Left renal pelvis (tissue), 4 donors: ENCODE measurements around the gene GPSM1. TPM values are rescaled to one million over a fixed set of nuclear protein-coding genes. Genes with fewer than 3 reads are reported as not detected.

Source experiments
- DNase-seq, 4 donors: peaks; one replicate each; pipeline ENCODE4 v3.0.0-alpha.2; 2013; ENCODE audit warnings: low read depth in 4 of 4, low spot score in 3 of 4
- polyA plus RNA-seq, 4 donors: library from polyadenylated mRNA; unstranded; fragments of 120-200 nt; gene quantifications; one replicate each; pipeline ENCODE4 v1.2.1, GENCODE V29; 2013; ENCODE audit not compliant: insufficient read length in 4 of 4

GPSM1 gene
- polyA plus RNA-seq, 4 donors, result 24.3 to 46.1 (median 29.6) TPM

DNA sequence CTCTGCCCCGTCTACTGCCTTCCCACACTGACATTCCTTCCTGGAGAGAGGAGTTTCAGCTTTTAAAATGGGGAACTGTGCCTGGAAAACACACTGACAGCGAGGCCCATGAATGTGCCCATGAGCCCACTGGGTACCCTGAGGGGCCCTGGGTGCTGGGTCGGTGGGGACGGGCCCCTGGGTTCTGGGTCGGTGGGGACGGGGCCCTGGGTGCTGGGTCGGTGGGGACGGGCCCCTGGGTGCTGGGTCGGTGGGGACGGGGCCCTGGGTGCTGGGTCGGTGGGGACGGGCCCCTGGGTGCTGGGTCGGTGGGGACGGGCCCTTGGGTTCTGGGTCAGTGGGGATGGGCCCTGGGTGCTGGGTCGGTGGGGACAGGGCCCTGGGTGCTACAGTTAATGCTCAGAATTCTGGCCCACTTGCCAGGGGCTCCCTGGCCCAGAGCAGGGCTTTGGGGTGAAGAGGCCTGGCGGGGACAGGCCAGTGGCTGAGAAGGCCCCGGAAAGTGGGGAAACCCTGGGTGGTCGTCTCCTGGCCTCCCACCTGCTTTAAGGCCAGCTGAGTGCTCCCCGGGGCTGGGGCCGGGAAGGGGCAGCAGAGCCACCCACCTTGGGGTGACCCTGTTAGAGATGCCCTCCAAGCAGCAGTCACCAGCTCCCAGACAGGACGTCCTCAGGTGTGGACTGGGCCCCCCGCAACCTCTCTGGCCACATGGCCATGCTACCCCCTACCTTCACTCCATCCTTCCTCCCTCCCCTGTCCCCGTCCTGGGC is 2.5 kb downstream of the GPSM1 start:
- DNase-seq, result no peak

DNA sequence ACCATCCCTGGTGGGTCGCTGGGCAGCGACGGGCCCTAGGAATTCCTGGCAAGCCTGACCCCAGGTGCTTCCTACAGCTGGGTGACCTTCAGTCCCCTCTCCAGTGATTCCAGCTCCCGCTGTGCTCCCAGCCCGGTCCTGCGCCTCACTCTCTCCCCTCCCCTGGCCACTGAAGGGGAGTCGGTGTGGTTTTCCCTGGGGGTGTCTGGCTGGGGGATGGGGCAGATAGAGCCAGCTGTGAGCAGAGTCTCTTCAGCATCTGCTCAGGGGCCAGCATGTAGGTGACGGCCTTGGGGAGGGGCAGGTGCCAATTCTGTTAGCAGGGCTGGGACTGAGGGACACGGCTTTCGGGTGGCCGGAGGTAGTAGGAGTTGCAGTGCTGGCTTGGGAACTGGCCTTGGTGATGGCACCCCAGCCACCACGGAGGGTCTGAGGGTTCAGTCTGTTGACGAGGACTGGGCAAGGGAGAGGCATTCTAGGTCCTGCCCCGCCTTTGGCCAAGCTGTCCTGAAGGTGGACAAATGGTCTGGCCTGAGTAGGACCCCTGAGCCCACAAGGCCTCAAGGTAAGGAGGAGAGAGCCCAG is 3.2 kb downstream of the GPSM1 start:
- no peak for DNase-seq

DNA sequence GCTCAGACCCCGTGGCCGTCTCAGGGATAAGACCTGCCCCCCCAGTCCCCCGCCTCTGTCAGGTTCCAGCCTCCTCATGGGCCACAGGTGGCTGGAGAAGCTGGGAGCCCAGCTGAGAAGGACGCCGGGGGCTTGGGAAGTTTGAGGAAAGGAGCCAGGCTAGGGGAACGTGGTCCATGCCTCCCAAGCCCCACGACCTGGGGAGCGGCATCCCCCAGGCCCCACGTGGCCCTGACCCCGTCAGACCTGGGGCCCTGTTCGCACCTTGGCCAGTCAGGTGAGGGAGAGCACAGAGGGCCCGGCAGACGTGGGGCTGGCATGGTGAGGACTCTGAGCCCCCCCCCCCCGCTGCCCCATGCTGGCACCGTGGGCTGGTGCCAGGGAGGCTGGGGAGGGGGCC is 3.7 kb downstream of the GPSM1 start:
- DNase-seq, result no peak

DNA sequence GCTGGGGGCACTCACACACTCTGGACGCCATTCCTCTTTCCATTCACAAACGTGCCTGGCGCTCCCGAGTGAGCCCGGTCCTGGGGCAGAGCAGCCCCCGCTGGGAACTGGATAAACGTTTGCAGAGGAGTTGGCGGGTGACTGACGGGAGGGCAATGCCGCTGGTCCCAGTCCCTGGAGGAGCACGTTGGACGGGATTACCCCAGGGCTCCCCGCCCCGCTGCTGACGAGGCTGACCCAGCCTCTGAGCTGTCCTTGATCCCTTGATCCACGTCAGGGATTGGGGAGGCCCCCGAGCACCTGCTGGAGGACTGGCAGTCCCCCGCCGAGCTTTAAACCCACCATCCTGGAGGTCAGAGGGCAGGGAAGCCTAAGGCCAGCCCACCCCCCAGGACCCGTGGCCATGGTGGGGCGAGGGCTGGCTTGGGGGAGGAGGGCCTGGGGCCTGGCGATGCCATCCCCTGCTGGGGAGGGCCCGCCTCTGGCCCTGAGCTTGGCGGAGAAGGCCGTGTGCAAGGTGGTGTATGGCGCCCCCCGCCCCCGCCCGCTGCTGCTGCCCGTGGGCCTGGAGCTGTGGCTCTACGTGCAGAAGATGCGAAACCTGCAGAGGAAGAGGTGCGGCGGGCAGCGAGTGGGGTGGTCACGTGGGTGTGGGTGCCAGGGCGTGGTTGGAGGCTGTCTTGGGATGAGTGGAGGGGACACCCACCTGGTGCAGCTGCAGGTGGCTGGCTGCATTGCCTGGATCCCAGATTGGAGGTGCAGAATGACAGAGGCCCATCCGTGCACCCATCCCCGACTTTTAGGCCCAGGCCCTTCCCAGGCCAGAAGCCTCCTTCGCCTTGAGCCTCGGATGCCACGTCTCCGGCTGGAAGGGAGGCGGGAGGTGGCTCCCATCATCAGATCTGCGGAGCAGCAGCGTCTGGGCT is 4.5 kb downstream of the GPSM1 start:
- no peak for DNase-seq

DNA sequence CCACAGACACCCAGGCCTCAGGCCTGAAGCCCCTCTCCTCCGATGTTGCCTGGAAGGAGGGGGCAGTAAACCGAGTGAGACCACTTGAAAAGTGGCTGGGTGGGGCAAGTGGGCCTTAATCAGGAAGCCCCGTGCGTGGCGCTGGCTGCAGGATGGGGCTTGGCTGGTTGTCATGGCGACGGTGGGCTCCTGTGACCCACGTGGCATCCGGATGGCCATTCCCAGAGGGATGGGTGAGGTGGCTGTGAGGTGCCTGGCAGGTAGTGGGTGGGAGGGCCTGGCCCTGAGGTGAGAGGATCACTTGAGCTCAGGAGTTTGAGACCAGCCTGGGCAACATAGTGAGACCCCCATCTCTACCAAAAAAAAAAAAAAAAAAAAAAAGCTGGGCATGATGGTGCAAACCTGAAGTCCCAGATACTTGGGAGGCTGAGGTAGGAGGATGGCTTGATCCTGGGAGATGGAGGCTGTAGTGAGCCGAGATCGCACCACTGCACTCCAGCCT is 5.2 kb downstream of the GPSM1 start:
- DNase-seq, result no peak

DNA sequence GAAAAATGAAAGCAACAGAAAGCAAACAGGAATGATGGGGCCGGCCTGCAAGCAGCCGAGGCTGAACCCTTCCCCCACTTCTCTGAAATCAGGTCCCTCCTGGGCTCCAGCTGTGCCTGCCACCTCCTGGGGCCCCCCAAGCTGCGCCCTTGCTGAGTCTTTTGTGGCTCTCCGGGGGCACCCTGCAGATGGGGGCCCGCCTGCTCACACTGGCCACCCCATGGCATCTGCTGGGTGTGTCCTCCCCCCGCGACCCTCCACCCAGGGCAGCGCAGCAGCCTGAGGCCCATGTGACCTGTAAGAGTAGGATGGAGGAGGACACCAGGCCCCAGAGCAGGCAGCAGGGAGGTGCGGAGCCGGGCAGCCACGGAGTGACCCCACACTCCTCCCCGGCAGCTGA is 5.7 kb downstream of the GPSM1 start:
- no peak for DNase-seq

DNA sequence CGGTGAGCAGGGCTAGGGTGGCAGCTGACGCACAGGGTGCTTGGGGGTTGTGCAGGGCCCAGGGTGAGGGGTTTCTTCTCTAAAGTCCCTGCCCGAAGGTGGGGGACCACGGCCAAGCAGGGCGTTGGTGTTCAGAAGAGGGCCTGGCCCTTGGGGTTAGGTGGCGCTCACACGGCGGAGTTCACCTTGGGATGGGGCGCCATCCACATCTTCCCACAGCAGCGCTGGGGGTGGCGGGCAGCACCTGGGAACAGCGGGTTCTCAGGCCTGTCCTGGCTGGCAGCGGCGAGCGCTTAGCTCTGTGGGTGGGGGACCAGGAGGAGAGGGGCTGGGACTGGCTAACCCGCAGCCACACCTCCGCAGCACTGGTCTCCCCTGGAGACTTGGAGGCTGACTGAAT is 6.1 kb downstream of the GPSM1 start:
- DNase-seq, result no peak

DNA sequence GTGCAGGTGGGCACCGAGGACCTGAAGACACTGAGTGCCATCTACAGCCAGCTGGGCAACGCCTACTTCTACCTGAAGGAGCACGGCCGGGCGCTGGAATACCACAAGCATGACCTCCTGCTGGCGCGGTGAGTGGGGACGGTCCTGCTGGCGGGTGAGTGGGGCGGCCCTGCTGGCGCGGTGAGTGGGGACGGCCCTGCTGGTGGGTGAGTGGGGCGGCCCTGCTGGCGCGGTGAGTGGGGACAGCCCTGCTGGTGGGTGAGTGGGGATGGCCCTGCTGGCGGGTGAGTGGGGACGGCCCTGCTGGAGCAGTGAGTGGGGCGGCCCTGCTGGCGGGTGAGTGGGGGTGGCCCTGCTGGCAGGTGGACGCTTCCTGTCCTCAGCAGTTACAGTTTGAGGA is 7.2 kb downstream of the GPSM1 start:
- DNase-seq, result no peak

DNA sequence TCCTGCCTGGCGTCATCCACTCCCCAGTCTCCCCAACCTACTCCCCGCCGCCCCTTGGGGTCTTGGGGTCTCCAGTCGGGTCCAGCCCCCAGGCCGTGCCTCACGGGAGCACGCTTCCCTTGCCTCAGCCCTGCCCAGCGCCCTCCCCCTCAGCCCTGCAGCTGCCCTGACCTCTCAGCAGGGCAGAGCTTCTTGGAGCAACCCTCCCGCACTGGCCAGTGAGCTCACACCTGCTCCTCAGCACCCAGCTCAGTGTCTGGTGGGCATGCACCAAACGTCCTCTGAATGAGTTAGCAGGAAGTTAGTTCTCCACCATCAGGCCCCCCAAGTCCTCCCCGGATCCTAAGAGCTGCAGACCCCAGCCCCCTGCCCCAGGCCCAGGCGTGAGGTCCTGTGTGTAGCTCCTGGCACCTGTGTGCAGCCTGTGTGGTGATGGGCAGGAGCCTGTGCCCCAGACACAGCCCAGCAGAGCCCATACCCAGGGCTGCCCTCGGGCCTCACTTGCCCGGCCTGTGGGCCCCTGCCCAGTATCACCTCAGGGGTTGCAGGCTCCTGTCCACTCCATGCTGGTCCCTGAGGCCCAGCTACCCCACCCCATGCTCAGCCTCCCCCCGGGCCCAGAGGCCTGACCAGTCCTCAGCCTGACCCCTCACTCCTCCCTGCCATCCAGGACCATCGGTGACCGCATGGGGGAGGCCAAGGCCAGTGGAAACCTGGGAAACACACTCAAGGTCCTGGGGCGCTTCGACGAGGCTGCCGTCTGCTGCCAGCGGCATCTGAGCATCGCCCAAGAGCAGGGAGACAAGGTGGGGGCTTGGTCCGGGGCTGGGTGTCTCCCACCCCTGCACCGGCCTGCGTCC is 8.2 kb downstream of the GPSM1 start:
- DNase-seq, result no peak

DNA sequence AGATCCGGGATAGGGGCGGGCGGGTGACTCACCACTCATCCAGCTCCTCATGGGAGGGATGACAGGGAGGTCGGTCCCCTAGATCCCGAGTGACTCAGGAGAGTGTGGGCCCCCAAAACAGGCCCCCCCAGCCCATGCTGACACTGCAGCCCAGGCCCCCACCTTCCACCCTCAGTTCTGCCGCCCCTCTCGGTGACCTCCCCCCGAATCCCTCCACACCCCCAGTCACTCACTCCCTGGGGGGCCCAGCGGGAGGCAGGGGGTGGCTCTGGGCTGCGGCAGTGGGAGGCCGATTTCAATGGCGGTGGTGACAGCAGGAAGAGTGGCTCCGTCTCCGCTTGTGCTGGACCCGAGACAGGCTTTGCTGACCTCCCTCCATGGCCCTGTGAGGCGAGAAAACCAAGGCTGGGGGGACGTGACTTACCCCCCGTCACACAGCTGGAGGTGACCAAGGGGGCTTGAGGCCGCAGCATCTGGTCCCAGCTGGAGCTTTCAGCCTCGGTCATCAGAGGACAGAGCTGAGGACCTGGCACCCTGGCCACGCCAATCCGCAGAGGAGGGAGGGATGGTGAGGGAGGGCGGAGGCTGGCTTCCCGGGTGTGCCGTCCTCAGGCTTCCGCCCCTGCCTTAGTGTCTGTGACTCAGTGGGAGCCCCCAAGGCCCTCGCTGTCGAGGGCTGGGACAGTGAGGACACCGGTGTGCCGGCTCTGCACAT is 9.0 kb downstream of the GPSM1 start:
- no peak for DNase-seq

DNA sequence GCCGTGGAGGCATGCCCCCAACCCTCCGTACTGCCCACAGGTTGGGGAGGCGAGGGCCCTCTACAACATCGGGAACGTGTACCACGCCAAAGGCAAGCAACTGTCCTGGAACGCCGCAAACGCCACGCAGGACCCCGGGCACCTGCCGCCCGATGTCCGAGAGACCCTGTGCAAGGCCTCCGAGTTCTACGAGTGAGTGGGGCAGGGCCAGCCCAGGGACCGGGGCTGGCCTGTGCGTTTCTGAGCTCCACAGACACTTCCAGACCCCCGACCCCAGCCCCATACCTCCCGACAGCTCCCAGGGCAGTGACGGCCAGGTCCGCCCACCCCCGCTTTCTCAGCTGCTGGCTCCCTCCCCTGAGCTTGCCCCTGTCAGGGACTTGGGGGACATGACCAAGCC is 9.5 kb downstream of the GPSM1 start:
- no peak for DNase-seq

DNA sequence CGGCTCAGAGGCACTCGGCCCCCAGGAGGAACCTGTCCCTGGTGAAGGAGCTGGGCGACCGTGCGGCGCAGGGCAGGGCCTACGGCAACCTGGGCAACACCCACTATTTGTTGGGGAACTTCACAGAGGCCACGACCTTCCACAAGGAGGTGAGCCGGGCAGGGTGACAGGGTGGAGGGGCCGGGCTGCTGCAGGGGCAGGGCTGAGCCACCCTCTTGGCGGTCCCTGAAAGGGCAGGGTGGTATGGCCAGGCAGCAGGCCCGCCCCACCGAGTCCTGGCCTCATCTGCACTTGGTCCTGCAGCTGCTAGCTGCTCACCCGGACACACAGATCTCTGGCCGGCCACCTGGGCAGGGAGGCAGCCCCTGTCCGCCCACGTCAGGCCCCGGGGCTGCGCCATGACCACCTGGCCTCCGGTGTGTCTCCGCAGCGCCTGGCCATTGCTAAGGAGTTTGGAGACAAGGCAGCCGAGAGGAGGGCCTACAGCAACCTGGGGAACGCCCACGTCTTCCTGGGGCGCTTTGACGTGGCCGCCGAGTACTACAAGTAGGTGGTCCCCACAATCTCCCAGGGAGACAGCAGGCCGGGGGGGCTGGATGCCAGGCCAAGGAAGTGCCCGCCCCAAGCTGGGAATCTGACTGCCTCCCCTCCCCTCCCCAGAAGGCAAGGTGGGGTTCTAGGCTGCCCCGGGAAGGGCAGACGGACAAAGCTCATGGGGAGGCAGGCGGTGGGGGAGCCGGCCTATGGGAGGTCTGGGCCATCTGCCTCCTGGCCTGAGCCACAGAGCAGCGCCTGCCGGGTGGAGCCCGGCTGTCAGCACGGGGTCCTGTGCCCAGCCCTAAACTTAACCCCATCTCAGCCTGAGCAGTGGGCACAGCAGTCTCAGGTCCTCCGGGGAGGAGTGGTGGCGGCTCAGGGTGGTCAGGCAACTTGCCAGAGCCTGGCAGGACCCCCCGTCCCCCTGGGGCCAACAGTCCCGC is 10.4 kb downstream of the GPSM1 start:
- DNase-seq, result no peak

DNA sequence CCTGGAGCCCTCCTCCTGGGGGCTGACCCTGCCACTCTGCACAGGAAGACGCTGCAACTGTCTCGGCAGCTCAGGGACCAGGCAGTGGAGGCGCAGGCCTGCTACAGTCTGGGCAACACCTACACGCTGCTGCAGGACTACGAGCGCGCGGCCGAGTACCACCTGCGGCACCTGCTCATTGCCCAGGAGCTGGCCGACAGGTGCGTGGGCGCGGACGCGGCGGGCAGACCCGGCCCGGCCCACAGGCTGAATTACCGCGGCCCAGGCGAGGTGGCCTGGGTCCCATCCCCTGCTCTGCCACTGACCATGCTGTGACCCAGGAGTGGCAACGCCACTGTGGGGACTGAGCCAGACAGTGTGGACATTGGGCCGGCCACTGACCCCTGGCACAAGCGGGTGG is 11.2 kb downstream of the GPSM1 start:
- DNase-seq, result no peak

DNA sequence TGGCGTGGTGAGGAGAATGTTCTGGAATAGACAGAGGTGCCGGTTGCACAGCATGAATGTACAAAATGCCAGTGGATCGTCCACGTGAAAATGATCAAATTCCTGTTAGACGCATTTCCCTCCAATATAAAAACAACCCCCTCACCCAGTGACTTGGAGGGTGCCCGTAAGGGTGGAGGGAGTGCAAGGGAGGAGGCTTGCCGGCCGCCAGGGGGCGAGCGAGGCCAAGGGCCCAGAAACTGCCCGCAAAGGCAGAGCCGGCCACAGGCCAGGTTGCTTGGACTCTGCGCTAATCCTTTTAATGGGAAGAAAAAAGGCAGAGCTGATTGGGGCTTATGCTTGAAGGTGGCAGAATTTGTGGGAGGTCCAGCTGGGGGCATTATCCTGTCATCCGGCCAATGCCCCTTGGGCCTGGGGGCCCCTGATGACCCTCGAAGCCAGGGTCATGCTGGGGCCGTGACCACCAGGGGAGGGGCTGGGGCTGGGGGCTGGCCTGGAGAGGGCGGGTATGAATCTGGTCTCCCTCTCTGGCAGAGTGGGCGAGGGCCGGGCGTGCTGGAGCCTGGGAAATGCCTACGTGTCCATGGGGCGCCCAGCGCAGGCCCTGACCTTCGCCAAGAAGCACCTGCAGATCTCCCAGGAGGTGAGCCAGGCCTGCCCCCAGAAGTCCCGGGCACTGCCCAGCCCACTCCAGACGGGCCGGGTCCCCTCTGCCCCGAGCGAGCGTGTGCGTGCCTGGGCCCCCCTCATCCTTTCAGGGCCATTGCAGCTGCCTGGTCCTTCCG is 12.0 kb downstream of the GPSM1 start:
- no peak for DNase-seq

DNA sequence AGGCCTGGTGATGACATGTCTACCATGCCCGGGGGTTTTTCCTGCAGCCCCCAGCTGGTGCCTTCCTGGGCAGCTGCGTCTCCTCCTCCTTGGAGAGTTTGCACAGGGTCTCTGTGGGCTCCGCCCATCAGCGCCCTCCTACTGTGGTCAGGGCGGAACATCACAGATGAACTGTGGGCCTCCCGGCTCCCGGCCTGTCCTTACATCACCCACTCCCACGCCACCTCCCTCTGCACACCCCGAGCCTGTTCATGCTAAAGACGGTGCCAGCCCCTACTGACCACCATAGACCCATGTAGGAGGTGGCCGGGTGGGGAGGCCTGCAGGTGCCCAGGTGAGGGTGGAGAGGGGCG is 12.6 kb downstream of the GPSM1 start:
- no peak for DNase-seq

DNA sequence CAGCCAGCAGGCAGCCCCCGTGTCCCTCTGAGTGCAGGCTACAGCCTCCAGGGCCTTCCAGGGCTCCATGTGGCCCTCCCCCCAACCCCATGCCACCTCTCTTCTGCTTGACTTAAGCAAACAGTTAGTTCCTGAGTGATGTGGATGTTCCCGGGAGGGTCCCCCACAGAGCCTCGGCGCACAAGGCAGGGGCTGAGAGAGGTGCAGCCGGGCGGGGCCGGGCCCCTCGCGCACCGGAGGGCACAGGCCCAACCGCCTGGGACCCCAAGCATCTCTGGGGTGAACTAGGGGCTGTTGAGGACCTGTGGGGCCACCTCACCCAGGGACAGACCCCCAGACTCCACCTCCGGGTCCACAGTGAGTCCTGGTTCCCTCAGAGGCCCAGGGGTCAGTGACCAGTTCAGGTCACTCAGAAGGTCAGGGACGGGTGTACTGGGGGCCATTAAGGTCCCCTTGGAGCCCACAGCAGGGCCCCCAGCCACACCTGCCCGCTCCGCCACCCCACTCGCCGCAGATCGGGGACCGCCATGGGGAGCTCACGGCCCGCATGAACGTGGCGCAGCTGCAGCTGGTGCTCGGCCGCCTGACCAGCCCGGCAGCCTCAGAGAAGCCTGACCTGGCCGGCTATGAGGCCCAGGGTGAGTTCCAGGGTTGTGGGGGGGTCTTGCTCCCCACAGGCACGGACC is 13.2 kb downstream of the GPSM1 start:
- no peak for DNase-seq

DNA sequence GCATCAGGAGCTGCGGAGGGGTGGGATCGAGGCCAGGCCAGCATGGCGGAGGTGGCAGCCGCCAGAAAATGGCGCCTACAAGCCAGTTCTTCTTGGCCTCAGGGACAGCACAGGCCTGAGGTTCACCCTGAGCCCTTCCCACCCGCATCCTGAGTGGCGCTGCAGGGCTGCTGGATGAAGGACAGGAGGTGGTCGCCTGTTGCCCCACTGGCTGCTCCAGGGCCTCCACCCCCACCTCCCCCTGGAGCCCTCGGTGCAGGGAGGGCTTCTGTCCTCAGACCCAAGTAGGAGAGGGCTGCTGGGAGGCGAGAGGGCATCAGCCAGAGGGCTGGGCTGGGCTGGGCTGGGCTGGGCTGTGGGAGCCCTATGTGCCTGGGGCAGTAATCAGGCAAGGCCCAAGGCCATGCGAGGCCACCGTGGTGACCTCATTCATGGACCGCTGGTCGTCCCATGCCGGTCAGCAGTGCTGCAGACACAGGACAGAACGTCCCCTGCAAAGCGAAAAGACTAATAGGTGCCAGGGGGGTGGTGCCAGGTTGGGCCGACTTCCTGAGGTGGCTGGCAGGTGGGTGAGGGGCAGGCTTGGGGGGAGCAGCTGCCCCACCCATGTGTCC is 13.8 kb downstream of the GPSM1 start:
- DNase-seq, result no peak
